HG03342 (cell line): ENCODE measurements around the gene NR4A1.

ENCODE experiments used
- ATAC-seq: cut with Tn5 transposase; IDR thresholded peaks from one replicate; pipeline ENCODE4 v1.9.1; 2021; ENCODE audit warnings: mild to moderate bottlenecking, moderate library complexity; ENCODE audit not compliant: unreplicated experiment

The NR4A1 gene

DNA sequence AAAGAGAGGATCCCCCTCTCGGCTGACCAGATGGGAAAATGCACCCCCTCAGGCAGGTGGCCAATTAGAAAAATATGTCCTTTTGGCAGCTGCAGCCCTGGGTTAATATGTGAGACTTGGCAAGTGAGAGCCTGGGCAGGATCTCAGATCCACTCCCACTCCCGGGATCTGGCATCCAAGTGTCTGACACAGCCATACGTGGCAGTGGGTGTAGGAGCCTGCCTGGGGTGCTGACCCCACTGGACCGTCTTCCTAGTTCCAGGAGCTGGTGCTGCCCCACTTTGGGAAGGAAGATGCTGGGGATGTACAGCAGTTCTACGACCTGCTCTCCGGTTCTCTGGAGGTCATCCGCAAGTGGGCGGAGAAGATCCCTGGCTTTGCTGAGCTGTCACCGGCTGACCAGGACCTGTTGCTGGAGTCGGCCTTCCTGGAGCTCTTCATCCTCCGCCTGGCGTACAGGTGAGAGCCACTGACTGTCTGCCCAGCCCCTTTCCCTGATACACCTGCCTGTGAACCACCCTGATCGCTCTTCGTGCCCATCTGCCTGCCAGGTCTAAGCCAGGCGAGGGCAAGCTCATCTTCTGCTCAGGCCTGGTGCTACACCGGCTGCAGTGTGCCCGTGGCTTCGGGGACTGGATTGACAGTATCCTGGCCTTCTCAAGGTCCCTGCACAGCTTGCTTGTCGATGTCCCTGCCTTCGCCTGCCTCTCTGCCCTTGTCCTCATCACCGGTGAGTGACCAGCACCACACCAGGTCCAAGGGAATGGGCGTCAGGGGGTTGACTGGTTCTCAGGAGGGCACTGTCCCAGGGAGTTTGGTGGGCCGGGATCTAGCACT is 5.8 kb downstream of the NR4A1 start:
- ATAC-seq: no peak

DNA sequence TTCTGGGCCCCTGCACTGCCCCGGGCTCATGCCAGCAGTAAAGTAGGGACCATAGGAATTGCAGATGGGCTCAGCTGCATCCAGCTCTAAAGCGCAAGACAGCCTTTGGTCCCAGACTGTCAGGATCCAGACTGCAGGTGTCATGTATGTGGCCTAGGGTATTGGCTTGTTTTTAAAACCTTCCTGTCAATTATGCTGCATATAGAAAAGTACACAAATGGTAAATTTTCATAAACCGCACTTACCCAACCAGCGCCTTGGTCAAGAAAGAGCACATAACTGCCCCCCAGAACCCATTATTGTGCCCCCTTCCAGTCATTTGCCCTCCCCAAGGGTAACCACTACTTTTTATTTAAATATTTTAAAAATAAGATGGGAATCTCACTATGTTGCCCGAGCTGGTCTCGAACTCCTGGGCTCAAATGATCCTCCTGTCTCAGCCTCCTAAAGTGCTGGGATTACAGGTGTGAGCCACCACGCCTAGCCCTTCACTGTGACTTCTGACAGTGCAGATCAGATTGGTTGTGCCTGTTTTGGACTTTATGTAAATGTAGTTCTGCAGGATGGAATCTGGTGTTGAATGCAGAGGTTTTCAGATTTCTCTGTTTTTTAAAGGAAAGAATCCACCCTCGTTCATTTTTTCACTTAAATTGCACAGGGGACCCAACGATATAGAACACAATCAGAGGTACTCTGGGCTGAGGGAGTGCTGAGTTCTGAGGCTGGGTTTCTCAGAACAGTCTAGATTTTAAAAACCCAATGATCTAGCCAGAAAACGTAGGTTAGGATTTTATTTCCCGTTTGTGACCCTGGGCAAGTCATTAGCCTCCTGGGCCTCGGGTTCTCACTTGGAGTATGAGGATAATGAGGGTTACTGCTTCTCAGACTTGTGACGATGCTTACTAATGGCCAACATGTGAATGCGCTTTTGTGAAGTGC is 6.7 kb downstream of the NR4A1 start:
- no peak for ATAC-seq

DNA sequence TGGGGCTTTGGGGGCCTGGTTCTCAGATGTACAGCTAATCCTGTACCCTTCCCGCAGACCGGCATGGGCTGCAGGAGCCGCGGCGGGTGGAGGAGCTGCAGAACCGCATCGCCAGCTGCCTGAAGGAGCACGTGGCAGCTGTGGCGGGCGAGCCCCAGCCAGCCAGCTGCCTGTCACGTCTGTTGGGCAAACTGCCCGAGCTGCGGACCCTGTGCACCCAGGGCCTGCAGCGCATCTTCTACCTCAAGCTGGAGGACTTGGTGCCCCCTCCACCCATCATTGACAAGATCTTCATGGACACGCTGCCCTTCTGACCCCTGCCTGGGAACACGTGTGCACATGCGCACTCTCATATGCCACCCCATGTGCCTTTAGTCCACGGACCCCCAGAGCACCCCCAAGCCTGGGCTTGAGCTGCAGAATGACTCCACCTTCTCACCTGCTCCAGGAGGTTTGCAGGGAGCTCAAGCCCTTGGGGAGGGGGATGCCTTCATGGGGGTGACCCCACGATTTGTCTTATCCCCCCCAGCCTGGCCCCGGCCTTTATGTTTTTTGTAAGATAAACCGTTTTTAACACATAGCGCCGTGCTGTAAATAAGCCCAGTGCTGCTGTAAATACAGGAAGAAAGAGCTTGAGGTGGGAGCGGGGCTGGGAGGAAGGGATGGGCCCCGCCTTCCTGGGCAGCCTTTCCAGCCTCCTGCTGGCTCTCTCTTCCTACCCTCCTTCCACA is 7.6 kb downstream of the NR4A1 start:
- no peak for ATAC-seq

DNA sequence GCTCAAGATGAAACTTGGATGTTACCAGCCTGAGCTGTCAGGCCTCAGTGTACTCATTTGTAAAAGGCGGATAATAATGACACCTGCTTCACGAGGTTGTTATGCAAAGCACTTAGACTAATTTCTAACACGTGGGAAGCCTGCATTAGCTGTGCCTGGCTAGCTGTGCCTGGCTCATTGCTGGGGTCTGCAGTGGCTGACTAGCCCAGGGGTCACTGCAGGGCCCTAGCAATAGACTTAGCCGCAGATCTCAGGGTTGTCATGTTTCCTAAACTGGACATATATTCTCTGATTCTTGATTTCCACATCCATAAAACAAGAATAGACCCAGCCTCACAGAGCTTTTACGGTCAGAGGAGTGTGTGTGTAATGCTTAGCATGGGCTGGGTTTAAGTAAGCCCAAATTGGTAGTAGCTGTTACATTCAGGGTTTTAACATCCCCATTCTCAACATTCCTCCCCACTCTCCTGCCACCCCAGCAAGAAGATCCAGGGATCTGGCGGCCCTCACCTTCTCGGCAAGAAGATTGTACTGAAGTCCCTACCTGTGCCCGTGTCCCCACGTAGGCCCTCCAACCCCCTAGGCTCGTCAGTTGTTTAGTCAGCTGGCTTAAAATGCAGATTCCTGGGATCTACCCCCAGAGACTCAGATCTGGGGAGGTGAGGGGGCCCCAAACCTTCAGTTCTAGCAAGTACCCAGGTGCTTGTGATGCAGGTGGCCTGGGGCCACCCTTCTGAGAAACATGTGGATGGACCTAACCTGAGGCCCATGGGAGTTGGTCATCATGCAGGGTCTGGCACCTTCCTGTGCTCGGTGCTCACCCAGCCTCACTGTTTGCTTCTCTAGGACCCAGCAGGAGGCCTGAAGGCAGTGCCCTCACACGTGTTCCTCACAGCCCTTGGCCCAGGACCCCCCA is 8.6 kb downstream of the NR4A1 start:
- no peak for ATAC-seq

DNA sequence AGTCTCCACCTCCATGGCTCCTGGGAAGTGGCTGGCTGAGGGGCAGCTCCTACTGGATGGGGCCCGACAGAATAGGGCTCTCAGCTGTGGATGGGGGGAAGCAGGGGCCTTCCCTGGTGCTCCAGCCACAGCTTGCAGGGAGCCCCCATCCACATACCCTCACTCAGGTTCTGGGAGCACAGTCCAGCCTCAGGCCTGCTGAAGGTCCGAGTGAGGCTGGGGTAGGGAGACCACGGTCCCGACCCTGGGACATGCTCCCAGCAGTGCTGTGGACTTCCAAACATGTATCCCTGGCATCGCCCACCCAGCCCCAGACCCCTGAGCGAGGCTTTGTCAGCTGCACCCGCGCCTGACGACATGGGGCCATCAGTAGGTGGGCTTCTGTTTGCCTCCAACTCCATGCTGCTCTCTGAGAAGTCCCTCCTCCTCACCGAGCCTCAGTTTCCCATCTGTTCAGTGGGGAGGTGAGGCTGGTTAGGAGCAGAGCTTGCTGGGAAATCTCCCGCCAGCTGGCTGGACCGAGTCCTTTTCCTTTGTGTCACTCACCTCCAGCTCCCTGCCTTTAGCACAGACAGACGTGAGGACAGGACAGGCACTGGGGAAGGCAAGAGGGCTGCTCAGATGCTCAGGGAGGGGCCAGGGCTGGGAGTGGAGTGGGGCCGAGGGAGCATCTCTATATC is 9.4 kb downstream of the NR4A1 start:
- no peak for ATAC-seq

DNA sequence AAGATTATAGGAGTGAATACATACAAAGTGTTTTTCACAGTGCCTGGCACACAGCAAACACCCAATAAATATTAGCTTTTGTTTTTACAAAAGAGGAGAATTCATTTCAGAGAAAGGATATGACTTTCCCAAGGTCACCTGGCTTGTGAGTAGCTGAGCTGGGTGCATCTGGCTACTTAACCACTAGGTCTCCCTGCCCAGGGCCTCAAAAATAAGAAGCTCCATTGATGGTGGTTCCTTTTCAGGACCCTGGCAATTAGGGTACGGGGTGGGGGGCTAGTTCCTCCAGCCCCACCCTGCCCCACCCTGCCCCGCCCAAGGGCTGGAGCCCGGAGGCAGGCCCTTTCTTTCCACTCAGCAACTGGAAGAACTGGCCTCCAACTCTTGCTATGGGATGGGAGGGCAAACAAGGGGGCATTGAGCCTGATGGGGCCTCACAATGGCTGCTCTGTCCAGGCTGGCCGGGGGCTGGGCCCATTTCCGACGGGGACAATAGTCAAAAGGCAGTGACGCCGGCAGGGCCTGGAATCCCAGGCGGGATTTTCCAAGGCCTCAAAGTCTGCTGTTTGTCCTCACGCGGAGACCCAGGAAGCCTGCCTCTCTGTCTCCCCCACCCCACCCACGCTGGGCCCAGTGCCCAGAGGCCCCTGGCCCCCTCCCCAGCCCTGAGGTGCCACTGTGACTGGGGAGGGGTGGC is 10.4 kb downstream of the NR4A1 start:
- ATAC-seq: no peak

DNA sequence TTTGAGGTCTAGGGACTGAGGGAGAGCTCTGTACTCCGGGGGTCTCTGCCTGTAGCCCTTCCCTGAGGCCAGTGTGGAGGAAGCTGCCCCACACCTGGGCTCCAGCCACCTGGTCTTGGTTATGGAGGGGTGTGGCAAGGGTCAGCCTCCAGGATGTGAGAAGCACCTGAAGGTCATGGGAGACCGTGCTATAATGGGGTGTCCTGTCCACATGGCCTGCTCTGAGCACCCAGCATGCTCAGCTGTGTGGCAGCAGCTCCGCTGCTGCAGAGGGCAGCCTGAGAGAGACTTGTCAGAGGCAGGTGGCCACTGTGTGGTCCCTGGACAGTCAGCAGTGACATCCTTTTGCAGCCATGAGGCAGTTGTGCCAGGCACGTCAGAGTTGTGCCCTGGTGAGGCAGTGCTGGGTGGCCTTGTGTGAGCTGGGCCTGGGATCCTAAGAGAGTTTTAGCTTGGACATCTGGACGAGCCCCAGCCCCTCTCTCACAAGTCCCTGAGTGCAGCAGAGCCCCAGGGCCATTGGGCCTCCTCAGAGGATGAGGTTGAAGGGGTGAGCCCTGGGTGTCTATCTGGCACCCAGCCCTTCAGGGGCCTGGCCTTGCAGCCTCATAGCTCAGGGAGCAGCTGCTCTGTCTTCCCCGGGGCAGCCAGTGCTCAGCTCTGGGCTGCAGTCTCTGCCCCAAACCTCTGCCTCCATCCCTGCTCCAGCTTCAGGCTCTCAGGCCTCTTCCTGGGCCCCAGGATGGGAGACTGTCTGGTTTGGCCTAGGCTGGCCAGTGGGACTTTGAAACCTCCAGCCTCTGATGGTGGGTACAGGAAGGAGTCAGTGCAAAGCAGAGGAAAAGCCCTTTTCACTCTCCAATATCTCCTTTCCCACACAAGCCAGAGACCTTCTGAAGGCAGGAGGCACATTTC is 11.2 kb downstream of the NR4A1 start:
- no peak for ATAC-seq

DNA sequence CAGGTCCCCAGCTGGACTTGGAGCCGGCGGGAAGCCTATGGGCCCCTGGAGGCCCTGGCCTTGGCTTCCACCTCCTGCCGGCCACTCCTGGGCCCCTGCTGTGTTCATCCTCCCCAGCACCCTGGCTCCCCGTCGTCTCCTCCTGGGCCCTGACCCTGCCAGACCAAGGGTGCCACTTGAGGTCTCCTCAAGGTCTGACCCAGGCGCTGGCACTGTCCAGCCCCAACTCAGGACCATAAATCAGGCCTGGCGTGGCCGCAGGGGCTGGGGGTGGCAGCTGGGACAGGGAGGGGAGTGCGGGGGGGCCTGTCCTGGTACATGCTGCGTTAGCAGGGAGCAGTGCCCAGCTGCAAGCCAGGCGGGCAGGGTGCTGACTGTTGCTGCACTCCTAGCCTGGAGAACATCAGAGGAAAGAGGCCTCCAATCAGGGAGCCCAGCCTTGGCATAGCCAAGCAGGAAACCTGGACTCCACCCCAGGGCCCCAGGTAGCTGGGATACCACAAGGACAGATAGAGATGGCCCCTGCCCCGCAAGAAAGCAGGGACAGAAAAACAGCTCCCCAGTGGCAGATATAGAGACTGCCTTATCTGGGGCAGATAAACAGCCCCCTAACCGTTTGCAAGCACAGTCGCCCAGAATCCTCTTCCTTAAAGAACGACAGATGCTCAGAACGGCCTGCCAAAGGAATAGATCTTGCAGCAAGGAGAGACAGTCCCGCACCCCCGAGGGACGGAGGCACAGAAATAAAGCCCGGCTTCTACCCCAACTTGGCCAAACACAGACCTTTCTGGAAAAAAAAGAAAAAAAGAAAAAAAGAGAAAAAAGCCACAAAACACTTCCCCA is 12.1 kb downstream of the NR4A1 start:
- no peak for ATAC-seq

DNA sequence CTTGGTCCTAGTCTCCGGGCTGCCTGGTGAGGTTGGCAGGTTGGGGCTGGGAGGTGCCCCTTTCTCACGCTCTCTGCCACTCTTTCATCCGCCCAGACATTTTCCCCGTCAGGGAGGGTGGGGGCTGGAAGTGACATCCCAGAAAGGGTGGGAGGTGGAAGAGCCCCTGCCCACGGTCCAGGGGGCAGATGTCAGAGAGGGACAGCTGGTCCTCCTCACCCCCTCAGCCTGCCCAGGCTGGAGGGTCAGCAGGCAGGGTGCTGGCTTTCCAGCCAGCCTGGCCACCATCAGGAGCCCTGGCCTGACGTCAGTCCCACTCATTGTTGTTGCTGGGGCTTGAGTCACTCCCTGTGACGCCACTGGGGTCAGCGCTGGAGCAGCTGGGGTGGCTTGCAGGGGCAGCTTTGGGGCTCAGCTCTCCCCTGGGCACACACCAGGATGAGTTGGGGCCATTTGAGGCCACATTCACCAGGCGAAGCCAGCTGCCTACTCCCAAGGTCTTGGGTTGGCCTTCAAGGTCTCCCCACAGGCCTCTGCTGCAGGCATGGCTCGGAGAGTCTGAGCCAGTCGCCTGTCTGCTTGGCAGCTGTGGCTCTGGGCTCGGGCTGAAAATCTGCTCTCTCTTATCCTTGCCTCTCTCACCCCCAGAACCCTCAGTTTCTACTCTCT is 12.9 kb downstream of the NR4A1 start:
- ATAC-seq: no peak

DNA sequence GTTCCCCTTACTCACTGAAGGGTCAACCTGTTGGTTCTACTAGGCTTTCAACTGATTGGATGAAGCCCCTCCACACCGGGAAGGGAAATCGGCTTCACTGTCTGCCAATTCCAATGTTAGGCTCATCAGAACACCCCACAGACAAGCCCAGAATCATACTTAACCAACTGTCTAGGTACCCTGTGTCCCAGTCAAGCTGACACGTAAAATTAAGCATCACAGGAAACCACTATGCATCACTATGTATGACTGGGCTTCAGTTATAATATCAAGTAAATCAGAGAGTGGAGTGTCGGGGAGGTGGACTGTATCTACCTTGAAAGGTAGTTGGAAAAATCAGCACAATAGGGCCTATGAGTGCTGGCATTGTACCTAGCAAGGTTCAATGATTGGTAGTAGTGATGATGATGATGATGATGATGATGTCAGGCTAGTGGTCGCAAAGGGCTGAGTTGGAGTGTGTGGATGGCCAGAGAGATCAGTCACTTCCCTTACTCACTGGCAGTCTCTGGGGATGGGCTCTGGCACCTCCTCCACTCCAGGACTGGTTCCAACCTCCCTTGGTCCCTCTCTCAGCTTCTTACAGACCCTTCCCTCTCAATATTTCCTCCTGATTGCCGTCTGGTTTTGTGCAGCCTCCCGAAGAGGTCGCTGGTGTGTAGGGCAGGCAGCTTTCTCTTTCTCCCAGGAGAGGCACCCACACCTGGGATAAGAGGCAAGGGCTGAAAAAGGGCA is 15.3 kb downstream of the NR4A1 start:
- ATAC-seq: no peak

DNA sequence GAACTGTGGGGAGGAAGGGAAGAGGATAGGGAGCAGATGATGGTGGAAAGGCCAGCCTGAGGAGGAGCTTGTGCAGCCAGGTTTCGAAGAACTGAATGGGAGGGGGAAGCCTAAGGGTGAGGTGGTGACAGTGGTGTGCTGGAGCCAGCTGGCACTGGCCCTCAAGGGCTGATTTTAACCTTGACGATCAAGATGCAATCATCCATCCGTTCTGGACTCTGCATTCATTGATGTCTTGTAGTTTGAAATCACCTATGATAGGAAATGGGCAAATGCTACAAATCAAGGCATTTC is 15.8 kb downstream of the NR4A1 start:
- ATAC-seq: no peak

DNA sequence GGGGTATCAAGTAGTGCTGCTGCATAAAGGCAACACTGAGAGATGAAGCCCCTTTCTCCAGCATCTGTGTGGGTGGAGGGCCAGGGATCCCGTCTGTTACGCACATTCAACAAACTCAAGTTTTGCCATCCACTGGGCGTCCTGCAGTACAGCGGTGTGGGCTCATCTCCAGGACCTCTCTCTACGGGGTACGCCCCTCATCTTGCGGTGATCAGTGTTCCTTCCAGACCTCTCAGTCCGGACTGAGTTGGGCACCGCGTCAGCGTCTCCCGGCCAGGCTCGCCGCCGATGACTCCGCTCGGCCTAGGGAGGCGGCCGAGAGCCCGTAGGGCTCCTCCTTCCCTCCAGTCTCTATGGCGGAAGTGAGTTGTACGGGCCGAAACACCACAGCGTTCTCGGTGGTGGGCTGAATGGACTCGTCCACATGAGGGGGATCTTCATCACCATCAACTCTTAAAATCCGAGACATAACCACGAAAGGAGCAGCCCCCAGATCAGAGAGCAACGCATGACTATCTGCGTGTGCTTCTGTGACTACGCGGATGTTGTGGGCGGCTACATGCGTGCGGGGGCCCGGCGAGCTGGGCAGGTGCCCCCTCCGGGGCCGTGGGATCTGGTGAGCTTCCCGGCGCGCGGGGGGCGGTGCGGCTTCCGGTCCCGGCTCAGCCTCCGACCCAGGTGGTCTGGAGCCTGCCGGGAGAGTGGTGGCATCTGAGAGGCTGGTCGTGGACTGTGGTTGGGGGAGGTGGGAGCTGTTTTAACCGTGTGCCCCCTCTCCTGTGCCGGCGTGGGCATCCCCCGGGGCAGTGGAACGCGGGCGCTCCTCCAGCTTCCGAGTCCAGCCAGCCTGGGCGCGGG is 18.3 kb downstream of the NR4A1 start, which contains the start of gene ATG101:
Gene ATG101 (plus strand): TSS at position 652 of the 858 bp plus-strand sequence. CDS start 3,673 bp downstream, outside the sequence.
- ATAC-seq: peak; percentile 95

DNA sequence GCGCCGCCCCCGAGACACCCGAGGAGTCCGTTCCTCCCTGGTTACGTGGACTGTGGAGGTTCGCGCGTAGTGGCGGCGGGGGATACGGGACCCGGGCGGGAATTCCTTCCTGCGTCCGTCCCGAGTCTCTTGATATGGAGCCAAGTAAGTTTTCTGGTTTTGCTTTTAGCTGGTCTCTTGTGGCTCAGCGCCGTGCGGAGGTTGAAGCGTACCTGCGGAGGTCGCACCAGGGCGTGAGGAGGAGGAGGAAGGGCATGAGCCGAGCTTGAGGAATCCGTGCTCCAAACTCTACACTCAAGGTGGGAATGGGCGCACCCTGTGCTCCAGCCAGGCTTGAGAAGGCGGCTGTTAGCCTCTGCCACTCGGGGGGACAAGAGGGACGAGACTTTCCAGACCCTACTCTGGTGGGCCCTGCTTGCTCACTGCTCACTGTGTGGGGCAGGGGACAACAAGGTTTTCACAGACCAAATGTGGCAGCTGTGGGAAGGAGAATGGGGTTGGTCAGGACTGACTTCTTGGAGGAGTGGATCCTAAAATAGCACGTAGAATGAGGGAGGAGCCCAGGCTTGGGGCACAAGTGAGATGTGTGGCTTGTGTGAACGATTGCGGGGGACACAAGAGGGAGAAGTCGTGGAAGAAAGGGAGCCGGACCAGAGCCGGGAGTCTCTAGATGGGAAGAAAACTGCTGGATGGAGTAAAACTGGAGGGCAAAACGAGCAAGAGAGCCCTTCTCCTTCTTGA is 19.1 kb downstream of the NR4A1 start:
- peak; percentile 6 for ATAC-seq
